ENCODE measurements around the gene GPX4. TPM values are rescaled to one million over a fixed set of nuclear protein-coding genes. Genes with fewer than 3 reads are reported as not detected.

GPX4 gene
- polyA plus RNA-seq, 3 donors: 459 to 508 (median 493) TPM

GRCh38 chr19:1154731-1155351 lies 51.0 kb downstream of the GPX4 start:
- Histone ChIP-seq H3K9me3 (replicated peaks in 1 of 2; ENCODE audit: control insufficient read depth in 1 of 2, insufficient read depth in 1 of 2, low read length in 2 of 2) (no peaks in the 10 kb centered on the region), H3K4me1 (ENCODE audit: control insufficient read depth in 1 of 2, insufficient read depth in 2 of 2, low read length in 2 of 2) (peaks cover 23 to 31% of the 10 kb centered on the region in 2 donors), H3K9ac (ENCODE audit: insufficient read depth, low read length, poor library complexity, severe bottlenecking) (peak overlapping the region; percentile 50), H3K4me2 (replicated peaks; ENCODE audit: extremely low read depth, low read length, poor library complexity, severe bottlenecking) (peak overlapping the region; percentile 76), H2AFZ (ENCODE audit: insufficient read depth, low read depth, low read length, poor library complexity, severe bottlenecking) (no peak overlapping the region), H3K79me2 (ENCODE audit: insufficient read depth, low read length) (peaks cover 90% of the 10 kb centered on the region), H3K4me3 (replicated peaks in 1 of 3; ENCODE audit: low read depth in 2 of 3, low read length in 3 of 3) (peak overlapping the region; percentile 2 to 68 (median 26)), H3K36me3 (replicated peaks in 1 of 2; ENCODE audit: control insufficient read depth in 1 of 2, insufficient read depth in 2 of 2, low read length in 2 of 2) (peaks cover 37 to 46% of the 10 kb centered on the region in 2 donors), H4K20me1 (ENCODE audit: insufficient read depth, low read length) (peaks cover 93% of the 10 kb centered on the region), H3K27ac (ENCODE audit: low read depth in 1 of 2, low read length in 2 of 2) (peak overlapping the region; percentile 79 to 81), H3K27me3 (ENCODE audit: control insufficient read depth in 2 of 2, insufficient read depth in 2 of 2, low read length in 2 of 2) (no peaks in the 10 kb centered on the region)
- Mint-ChIP-seq H3K27me3 (ENCODE audit: low read depth in 3 of 3) (no peaks in the 10 kb centered on the region), H3K4me1 (peaks cover 22% of the 10 kb centered on the region), H3K4me3 (peak overlapping the region; percentile 58 to 69), H3K9me3 (peaks cover 0 to 5% (median 0%) of the 10 kb centered on the region in 7 donors), H3K27ac (peak overlapping the region; percentile 73 to 94 (median 88)), H3K36me3 (peaks cover 15 to 55% of the 10 kb centered on the region in 2 donors)
- peak; percentile 83 to 92 (median 88) for DNase-seq
- TF ChIP-seq CTCF (IDR thresholded peaks at IDR 0.05): no peak
- WGBS (ENCODE audit: insufficient coverage): 13% methylated on average over 30 of the region's 32 CpGs
- intact Hi-C loops (cut with micrococcal nuclease): no loop called here

- H3K79me2 ChIP-seq (ENCODE audit: insufficient read depth, low read length): peaks cover 92% of the 10 kb centered on the region
Observed at GRCh38 chr19:1155352-1156304, 51.8 kb downstream of the GPX4 start.

More at GRCh38 chr19:1155352-1156304, 51.8 kb downstream of the GPX4 start:
- Histone ChIP-seq H4K20me1 (ENCODE audit: insufficient read depth, low read length) (peaks cover 93% of the 10 kb centered on the region), H3K36me3 (replicated peaks in 1 of 2; ENCODE audit: control insufficient read depth in 1 of 2, insufficient read depth in 2 of 2, low read length in 2 of 2) (peaks cover 32 to 39% of the 10 kb centered on the region in 2 donors), H3K9ac (ENCODE audit: insufficient read depth, low read length, poor library complexity, severe bottlenecking) (peak overlapping the region; percentile 46), H3K27me3 (ENCODE audit: control insufficient read depth in 2 of 2, insufficient read depth in 2 of 2, low read length in 2 of 2) (no peaks in the 10 kb centered on the region), H3K9me3 (replicated peaks in 1 of 2; ENCODE audit: control insufficient read depth in 1 of 2, insufficient read depth in 1 of 2, low read length in 2 of 2) (no peaks in the 10 kb centered on the region), H3K4me3 (replicated peaks in 1 of 3; ENCODE audit: low read depth in 2 of 3, low read length in 3 of 3) (peak overlapping the region in 2 of 3 experiments; percentile 6 to 68), H2AFZ (ENCODE audit: insufficient read depth, low read depth, low read length, poor library complexity, severe bottlenecking) (no peak overlapping the region), H3K27ac (ENCODE audit: low read depth in 1 of 2, low read length in 2 of 2) (peak overlapping the region; percentile 79 to 81), H3K4me2 (replicated peaks; ENCODE audit: extremely low read depth, low read length, poor library complexity, severe bottlenecking) (peak overlapping the region; percentile 76), H3K4me1 (ENCODE audit: control insufficient read depth in 1 of 2, insufficient read depth in 2 of 2, low read length in 2 of 2) (peaks cover 23 to 31% of the 10 kb centered on the region in 2 donors)
- 71% methylated on average over 22 of the region's 29 CpGs for WGBS (ENCODE audit: insufficient coverage)
- H3K36me3 Mint-ChIP-seq: peaks cover 15 to 54% of the 10 kb centered on the region in 2 donors
- H3K27ac Mint-ChIP-seq: peak overlapping the region; percentile 73 to 94 (median 88)
- intact Hi-C loops (cut with micrococcal nuclease): no loop called here
- no peaks in the 10 kb centered on the region for H3K27me3 Mint-ChIP-seq (ENCODE audit: low read depth in 3 of 3)
- peaks cover 0 to 5% (median 0%) of the 10 kb centered on the region in 7 donors for H3K9me3 Mint-ChIP-seq
- peaks cover 22% of the 10 kb centered on the region for H3K4me1 Mint-ChIP-seq
- no peak for TF ChIP-seq CTCF (IDR thresholded peaks at IDR 0.05)
- peak overlapping the region; percentile 45 to 67 for H3K4me3 Mint-ChIP-seq
- peak in 1 of 3 donors; percentile 37 for DNase-seq

All from CD14-positive monocyte (primary cell).